ENCODE measurements around the gene P2RX7. TPM values are rescaled to one million over a fixed set of nuclear protein-coding genes. Genes with fewer than 3 reads are reported as not detected.
A peak's percentile ranks its signal among the peaks of the same experiment; 100 is the strongest.

P2RX7 gene
- total RNA-seq, 3 donors from 2014 or later, result 1.0 to 10.9 (median 1.4) TPM

- no peak for ATAC-seq
- H3K4me3 ChIP-seq, result no peak overlapping the region
Measured at GRCh38 chr12:121188227-121188626, 55.6 kb downstream of the P2RX7 start.

DNA sequence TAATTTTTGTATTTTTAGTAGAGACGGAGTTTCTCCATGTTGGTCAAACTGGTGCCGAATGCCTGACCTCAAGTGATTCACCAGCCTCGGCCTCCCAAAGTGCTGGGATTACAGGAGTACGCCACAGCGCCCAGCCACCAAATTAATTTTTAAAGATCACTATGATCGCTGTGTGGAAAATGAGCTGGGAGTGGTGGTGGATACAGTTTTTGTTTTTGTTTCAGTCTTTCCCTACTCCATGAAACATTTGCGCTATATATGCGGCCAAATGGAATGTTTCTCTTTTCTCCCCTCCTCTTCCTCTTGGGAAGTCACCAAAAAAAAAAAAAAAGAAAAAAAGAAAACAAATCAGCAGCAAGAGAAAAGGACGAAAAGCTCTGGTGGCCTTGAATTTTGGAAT, 56.5 kb downstream of the P2RX7 start:
- H3K4me1 ChIP-seq (ENCODE audit: low read depth), result no peaks in the 10 kb centered on the region
- no peak overlapping the region for H3K4me3 ChIP-seq
- H3K9me3 ChIP-seq, result no peaks in the 10 kb centered on the region
- TF ChIP-seq, protein P1, sequence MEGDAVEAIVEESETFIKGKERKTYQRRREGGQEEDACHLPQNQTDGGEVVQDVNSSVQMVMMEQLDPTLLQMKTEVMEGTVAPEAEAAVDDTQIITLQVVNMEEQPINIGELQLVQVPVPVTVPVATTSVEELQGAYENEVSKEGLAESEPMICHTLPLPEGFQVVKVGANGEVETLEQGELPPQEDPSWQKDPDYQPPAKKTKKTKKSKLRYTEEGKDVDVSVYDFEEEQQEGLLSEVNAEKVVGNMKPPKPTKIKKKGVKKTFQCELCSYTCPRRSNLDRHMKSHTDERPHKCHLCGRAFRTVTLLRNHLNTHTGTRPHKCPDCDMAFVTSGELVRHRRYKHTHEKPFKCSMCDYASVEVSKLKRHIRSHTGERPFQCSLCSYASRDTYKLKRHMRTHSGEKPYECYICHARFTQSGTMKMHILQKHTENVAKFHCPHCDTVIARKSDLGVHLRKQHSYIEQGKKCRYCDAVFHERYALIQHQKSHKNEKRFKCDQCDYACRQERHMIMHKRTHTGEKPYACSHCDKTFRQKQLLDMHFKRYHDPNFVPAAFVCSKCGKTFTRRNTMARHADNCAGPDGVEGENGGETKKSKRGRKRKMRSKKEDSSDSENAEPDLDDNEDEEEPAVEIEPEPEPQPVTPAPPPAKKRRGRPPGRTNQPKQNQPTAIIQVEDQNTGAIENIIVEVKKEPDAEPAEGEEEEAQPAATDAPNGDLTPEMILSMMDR (IDR thresholded peaks at IDR 0.05), result no peak
- intact Hi-C loops (cut with DNase I, micrococcal nuclease), result no loop called here
- no peaks in the 10 kb centered on the region for H3K36me3 ChIP-seq (ENCODE audit: low read depth)
- no peak for DNase-seq
- ATAC-seq, result no peak

More at GRCh38 chr12:121188227-121188626, 55.6 kb downstream of the P2RX7 start:
- no peak for DNase-seq
- no peaks in the 10 kb centered on the region for H3K9me3 ChIP-seq
- TF ChIP-seq, protein P1 (IDR thresholded peaks at IDR 0.05), result no peak
- intact Hi-C loops (cut with DNase I, micrococcal nuclease), result no loop called here
- H3K4me1 ChIP-seq (ENCODE audit: low read depth), result no peaks in the 10 kb centered on the region
- no peaks in the 10 kb centered on the region for H3K36me3 ChIP-seq (ENCODE audit: low read depth)

- intact Hi-C loops (cut with DNase I, micrococcal nuclease), result no loop called here
- Histone ChIP-seq H3K36me3 (ENCODE audit: low read depth) (no peaks in the 10 kb centered on the region), H3K4me3 (no peak overlapping the region), H3K9me3 (no peaks in the 10 kb centered on the region), H3K4me1 (ENCODE audit: low read depth) (no peaks in the 10 kb centered on the region)
- TF ChIP-seq, protein P1 (IDR thresholded peaks at IDR 0.05), result no peak
- DNase-seq, result no peak
- ATAC-seq, result no peak
Measured at GRCh38 chr12:121189619-121190155, 57.0 kb downstream of the P2RX7 start.

DNA sequence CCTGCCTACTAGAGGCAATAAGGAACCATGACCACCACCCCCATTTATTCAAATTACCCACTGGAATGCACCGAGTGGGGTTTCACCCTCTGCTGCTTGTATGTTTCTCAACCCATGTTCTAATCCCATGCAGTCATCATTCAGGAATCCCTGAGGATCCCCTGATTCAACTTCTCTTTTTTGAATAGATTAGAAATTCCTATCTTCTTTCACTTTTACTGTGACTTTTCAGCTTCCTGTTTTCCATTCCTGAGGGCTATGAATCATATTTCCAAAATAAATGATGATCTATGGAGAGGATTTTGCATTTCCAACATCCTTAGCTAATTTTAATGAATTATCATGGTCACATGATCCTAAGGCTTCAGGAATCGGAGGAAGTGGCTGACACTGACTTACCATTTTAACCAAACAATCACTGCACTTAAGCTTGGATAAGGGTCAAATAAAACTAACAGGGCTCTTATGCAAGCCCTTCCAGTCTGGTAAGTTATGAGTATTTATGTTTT, 57.9 kb downstream of the P2RX7 start:
- Histone ChIP-seq H3K4me3 (no peak overlapping the region), H3K4me1 (ENCODE audit: low read depth) (no peaks in the 10 kb centered on the region), H3K36me3 (ENCODE audit: low read depth) (no peaks in the 10 kb centered on the region), H3K9me3 (no peaks in the 10 kb centered on the region)
- peak; percentile 34 for ATAC-seq
- intact Hi-C loops (cut with DNase I, micrococcal nuclease), result no loop called here
- TF ChIP-seq, protein P1 (IDR thresholded peaks at IDR 0.05), result no peak
- no peak for DNase-seq

GRCh38 chr12:121191151-121191550, 58.5 kb downstream of the P2RX7 start:
- intact Hi-C loops (cut with DNase I, micrococcal nuclease), result no loop called here
- H3K9me3 ChIP-seq, result no peaks in the 10 kb centered on the region
- DNase-seq (no peak), ATAC-seq (no peak)
- no peaks in the 10 kb centered on the region for H3K36me3 ChIP-seq (ENCODE audit: low read depth)
- no peaks in the 10 kb centered on the region for H3K4me1 ChIP-seq (ENCODE audit: low read depth)
- TF ChIP-seq, protein P1 (IDR thresholded peaks at IDR 0.05), result no peak
- H3K4me3 ChIP-seq, result no peak overlapping the region

- Histone ChIP-seq H3K36me3 (ENCODE audit: low read depth) (no peaks in the 10 kb centered on the region), H3K4me3 (no peak overlapping the region), H3K9me3 (no peaks in the 10 kb centered on the region), H3K4me1 (ENCODE audit: low read depth) (no peaks in the 10 kb centered on the region)
- ATAC-seq (peak; percentile 63), DNase-seq (no peak)
- TF ChIP-seq, protein P1 (IDR thresholded peaks at IDR 0.05), result no peak
- intact Hi-C loops (cut with DNase I, micrococcal nuclease), result no loop called here
Measured at GRCh38 chr12:121196902-121197301, 64.2 kb downstream of the P2RX7 start.
